H1 (cell line): ENCODE results near the gene AKAP7. TPM values are rescaled to one million over a fixed set of nuclear protein-coding genes. Genes with fewer than 3 reads are reported as not detected.

Experiments used
- BCL11A ChIP-seq, 2 experiments: IDR thresholded peaks; one replicate each; pipeline ENCODE4 v1.6.1; 2011; ENCODE audit warnings: low read depth in 2 of 2, low read length in 2 of 2, mild to moderate bottlenecking in 2 of 2
- NRF1 ChIP-seq: IDR thresholded peaks from 2 replicates; pipeline ENCODE4 v1.6.1; 2011; ENCODE audit warnings: mild to moderate bottlenecking, low read depth, low read length, improper control_type of control experiment
- PHF8 ChIP-seq: fragments of 200-600 bp; sonication (generic); conservative IDR thresholded peaks from 2 replicates; pipeline ENCODE4 v1.7.1; 2012; ENCODE audit warnings: low read depth, mild to moderate bottlenecking, inconsistent platforms, low read length, moderate library complexity
- RAD21 ChIP-seq, 2 experiments: IDR thresholded peaks in 1 of 2; conservative IDR thresholded peaks in 1 of 2; 2 replicates each; pipeline ENCODE4 v1.6.1; 2011; ENCODE audit warnings: low read depth in 2 of 2, low read length in 2 of 2, improper control_type of control experiment in 1 of 2, inconsistent platforms in 1 of 2, mild to moderate bottlenecking in 1 of 2, moderate library complexity in 1 of 2
- SP2 ChIP-seq: IDR thresholded peaks from 2 replicates; pipeline ENCODE4 v1.6.1; 2012; ENCODE audit warnings: mild to moderate bottlenecking, low read length, inconsistent platforms
- TAF7 ChIP-seq: optimal IDR thresholded peaks from 2 replicates; pipeline ENCODE3; 2011; ENCODE audit warnings: low read depth, mild to moderate bottlenecking, inconsistent platforms, low read length, moderate library complexity, borderline replicate concordance
- TCF12 ChIP-seq: IDR thresholded peaks from 2 replicates; pipeline ENCODE4 v1.6.1; 2011; ENCODE audit warnings: low read depth, mild to moderate bottlenecking, low read length
- polyA plus RNA-seq, 7 experiments: library from polyadenylated mRNA; depleted of rRNA in 3 of 7; stranded (reverse) in 5 of 7; unstranded in 2 of 7; fragments of >200 nt in 5 of 7; fragments of 200-250 nt in 2 of 7; gene quantifications; 1 replicate in 5 of 7; 2 replicates in 1 of 7; 4 replicates in 1 of 7; pipeline versions ENCODE4 v1.2.1 to v1.2.3, GENCODE V29; 2011 to 2013; ENCODE audit warnings: missing spikeins in 2 of 7, mixed read lengths in 2 of 7
- total RNA-seq: library from RNA; stranded (reverse); fragmentation: NEBNext Ultra II Directional; extraction: Animal tissue kit (Norgen Biotek cat#: 25700); gene quantifications from 2 replicates; pipeline ENCODE4 v1.2.1, GENCODE V29; 2021
- TF ChIP-seq, protein P1 (sequence below): IDR thresholded peaks from 2 replicates; pipeline ENCODE4 v1.6.1; 2011; ENCODE audit warnings: low read depth, mild to moderate bottlenecking, low read length; ENCODE audit not compliant: insufficient read depth

AKAP7 gene
- total and polyA plus RNA-seq, 2 of the 8 experiments (the other 6 are each of a cell fraction or from before 2014, with no cell fraction given) = 4.7 to 16.9 TPM

DNA sequence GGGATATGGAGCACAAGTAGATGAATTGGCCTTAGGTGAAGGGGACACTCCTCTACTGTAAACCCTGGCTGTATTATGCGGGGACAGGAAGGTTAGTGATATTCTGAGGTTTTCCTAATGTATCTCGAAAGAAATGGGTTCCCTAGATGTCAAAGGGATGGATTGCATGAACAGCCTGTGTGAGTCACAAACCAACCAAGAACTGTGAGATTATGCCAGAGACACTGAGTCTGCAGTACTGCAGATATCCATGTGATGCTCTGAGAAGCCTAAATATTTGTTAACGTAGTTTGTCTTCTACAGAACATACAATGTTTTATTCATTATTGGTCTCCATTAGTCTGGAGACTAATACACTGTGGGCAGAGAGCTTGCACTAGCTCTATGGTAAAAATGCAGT lies 182.2 kb downstream of the AKAP7 start (continued):
- TF ChIP-seq NRF1 (no peak), TCF12 (no peak), TAF7 (no peak), SP2 (no peak), RAD21 (IDR thresholded peaks at IDR 0.05 in 1 of 2, conservative IDR thresholded peaks at IDR 0.05 in 1 of 2; ENCODE audit: low read depth in 2 of 2, low read length in 2 of 2) (no peak), BCL11A (IDR thresholded peaks at IDR 0.05; ENCODE audit: low read depth in 2 of 2, low read length in 2 of 2) (no peak), PHF8 (no peak)
- TF ChIP-seq, protein P1, sequence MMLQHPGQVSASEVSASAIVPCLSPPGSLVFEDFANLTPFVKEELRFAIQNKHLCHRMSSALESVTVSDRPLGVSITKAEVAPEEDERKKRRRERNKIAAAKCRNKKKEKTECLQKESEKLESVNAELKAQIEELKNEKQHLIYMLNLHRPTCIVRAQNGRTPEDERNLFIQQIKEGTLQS = no peak
